Mononuclear cell (primary cell): ENCODE measurements around the gene KRTAP5-8. TPM values are rescaled to one million over a fixed set of nuclear protein-coding genes. Genes with fewer than 3 reads are reported as not detected.
"Not testable (repeated sequence)": the region's sequence is repeated elsewhere in the genome, so short reads cannot be mapped to it uniquely, and the experiment has no call there.

Experiments
- H3K27me3 ChIP-seq: 2 replicates; pipeline ENCODE4 v1.6.0; 2011; ENCODE audit warnings: low read length, control low read depth; ENCODE audit not compliant: insufficient read depth
- H3K4me1 ChIP-seq: 2 replicates; pipeline ENCODE4 v1.5.1; 2011; ENCODE audit warnings: mild to moderate bottlenecking, low read length, control low read depth; ENCODE audit not compliant: insufficient read depth
- H3K4me3 ChIP-seq: 2 replicates; pipeline ENCODE4 v1.5.1; 2011; ENCODE audit warnings: mild to moderate bottlenecking, low read length, moderate library complexity
- H3K9me3 ChIP-seq: 2 replicates; pipeline ENCODE4 v1.5.1; 2011; ENCODE audit warnings: low read depth, mild to moderate bottlenecking, control low read depth, low read length
- total RNA-seq: library from RNA; depleted of rRNA; stranded (reverse); fragments of >200 nt; gene quantifications from one replicate; pipeline ENCODE4 v1.2.3, GENCODE V29; 2012

Gene KRTAP5-8
- total RNA-seq, 1 donor: not detected

GRCh38 chr11:71501071-71501985, 36.5 kb upstream of the KRTAP5-8 start:
- Histone ChIP-seq H3K4me1 (no peaks in the 10 kb centered on the region), H3K9me3 (no peaks in the 10 kb centered on the region), H3K27me3 (no peaks in the 10 kb centered on the region), H3K4me3 (no peak overlapping the region)

GRCh38 chr11:71502026-71502425, 35.8 kb upstream of the KRTAP5-8 start:
- Histone ChIP-seq H3K27me3 (no peaks in the 10 kb centered on the region), H3K4me1 (no peaks in the 10 kb centered on the region), H3K4me3 (no peak overlapping the region), H3K9me3 (no peaks in the 10 kb centered on the region)

GRCh38 chr11:71502871-71503435, 34.9 kb upstream of the KRTAP5-8 start:
- H3K9me3 ChIP-seq: no peaks in the 10 kb centered on the region
- H3K4me1 ChIP-seq: no peaks in the 10 kb centered on the region
- no peak overlapping the region for H3K4me3 ChIP-seq
- H3K27me3 ChIP-seq: no peaks in the 10 kb centered on the region

- H3K9me3 ChIP-seq: peaks cover 9% of the 10 kb centered on the region
- no peak overlapping the region for H3K4me3 ChIP-seq
- no peaks in the 10 kb centered on the region for H3K4me1 ChIP-seq
- H3K27me3 ChIP-seq: no peaks in the 10 kb centered on the region
These were observed 33.3 kb upstream of the KRTAP5-8 start for GRCh38 chr11:71504531-71504930.

- H3K4me3 ChIP-seq: no peak overlapping the region
- H3K4me1 ChIP-seq: no peaks in the 10 kb centered on the region
- H3K27me3 ChIP-seq: no peaks in the 10 kb centered on the region
- H3K9me3 ChIP-seq: peaks cover 9% of the 10 kb centered on the region
These were observed 32.8 kb upstream of the KRTAP5-8 start for GRCh38 chr11:71505001-71505400.

- Histone ChIP-seq H3K4me1 (no peaks in the 10 kb centered on the region), H3K9me3 (peaks cover 16% of the 10 kb centered on the region), H3K4me3 (no peak overlapping the region), H3K27me3 (no peaks in the 10 kb centered on the region)
These were observed 32.0 kb upstream of the KRTAP5-8 start for GRCh38 chr11:71505781-71506180.

GRCh38 chr11:71507102-71507501, 30.7 kb upstream of the KRTAP5-8 start:
- H3K4me3 ChIP-seq: no peak overlapping the region
- H3K4me1 ChIP-seq: no peaks in the 10 kb centered on the region
- no peaks in the 10 kb centered on the region for H3K27me3 ChIP-seq
- peaks cover 16% of the 10 kb centered on the region for H3K9me3 ChIP-seq

- no peaks in the 10 kb centered on the region for H3K27me3 ChIP-seq
- no peaks in the 10 kb centered on the region for H3K4me1 ChIP-seq
- no peaks in the 10 kb centered on the region for H3K9me3 ChIP-seq
- H3K4me3 ChIP-seq: no peak overlapping the region
These were observed 19.0 kb upstream of the KRTAP5-8 start for GRCh38 chr11:71518506-71519471.

- Histone ChIP-seq H3K4me3 (no peak overlapping the region), H3K9me3 (no peaks in the 10 kb centered on the region), H3K4me1 (no peaks in the 10 kb centered on the region), H3K27me3 (no peaks in the 10 kb centered on the region)
These were observed 18.3 kb upstream of the KRTAP5-8 start for GRCh38 chr11:71519546-71519945.

GRCh38 chr11:71525188-71525937, 12.5 kb upstream of the KRTAP5-8 start:
- Histone ChIP-seq H3K27me3 (no peaks in the 10 kb centered on the region), H3K4me3 (no peak overlapping the region), H3K4me1 (no peaks in the 10 kb centered on the region), H3K9me3 (no peaks in the 10 kb centered on the region)

GRCh38 chr11:71525938-71526495, 11.8 kb upstream of the KRTAP5-8 start:
- no peaks in the 10 kb centered on the region for H3K27me3 ChIP-seq
- no peak overlapping the region for H3K4me3 ChIP-seq
- no peaks in the 10 kb centered on the region for H3K9me3 ChIP-seq
- no peaks in the 10 kb centered on the region for H3K4me1 ChIP-seq

GRCh38 chr11:71526796-71527575, 10.8 kb upstream of the KRTAP5-8 start, which contains the start of gene KRTAP5-7:
TSS of gene KRTAP5-7 (plus strand) at chr11:71527267. CDS start at chr11:71527301, 34 bp downstream.
- H3K9me3 ChIP-seq, H3K4me1 ChIP-seq, H3K27me3 ChIP-seq, H3K4me3 ChIP-seq: not testable (repeated sequence)

GRCh38 chr11:71527576-71528210, 10.1 kb upstream of the KRTAP5-8 start:
- Histone ChIP-seq H3K9me3 (no peaks in the 10 kb centered on the region), H3K4me1 (no peaks in the 10 kb centered on the region), H3K4me3 (no peak overlapping the region), H3K27me3 (no peaks in the 10 kb centered on the region)
